DND-41 (cell line): ENCODE data around the gene MITF.

ENCODE experiments used
- ATAC-seq: fragments of 200-7000 bp; cut with Tn5 transposase; 3 replicates; pipeline ENCODE4 v1.9.1; 2021; ENCODE audit warnings: low read depth; ENCODE audit not compliant: insufficient read depth
- DNase-seq: peaks from one replicate; pipeline ENCODE4 v3.0.0-alpha.2; 2020
- H2AFZ ChIP-seq: 2 replicates; pipeline ENCODE4 v1.6.0; 2012; ENCODE audit warnings: low read depth, low read length
- H3K27ac ChIP-seq: 2 replicates; pipeline ENCODE4 v1.5.1; 2012; ENCODE audit warnings: low read length, inconsistent platforms
- H3K27me3 ChIP-seq: fragments of 200-600 bp; sonication (generic); 2 replicates; pipeline ENCODE4 v1.6.0; 2012; ENCODE audit warnings: low read length, mild to moderate bottlenecking, inconsistent platforms; ENCODE audit not compliant: insufficient read depth, poor library complexity
- H3K36me3 ChIP-seq: 2 replicates; pipeline ENCODE4 v1.5.1; 2012; ENCODE audit warnings: low read length, inconsistent platforms; ENCODE audit not compliant: insufficient read depth
- H3K4me1 ChIP-seq: 2 replicates; pipeline ENCODE4 v1.5.1; 2012; ENCODE audit warnings: mild to moderate bottlenecking, low read length; ENCODE audit not compliant: insufficient read depth
- H3K4me2 ChIP-seq: 2 replicates; pipeline ENCODE4 v1.6.0; 2012; ENCODE audit warnings: mild to moderate bottlenecking, moderate library complexity, low read length, inconsistent platforms; ENCODE audit not compliant: insufficient read depth
- H3K4me3 ChIP-seq, 2 experiments: fragments of 200-600 bp in 1 of 2; shearing (Covaris generic) in 1 of 2; 2 replicates each; pipeline ENCODE4 v1.5.1; 2012 to 2016; ENCODE audit warnings: inconsistent platforms in 2 of 2, low read length in 2 of 2, mild to moderate bottlenecking in 2 of 2, low read depth in 1 of 2, moderate library complexity in 1 of 2
- H3K79me2 ChIP-seq: 2 replicates; pipeline ENCODE4 v1.6.0; 2012; ENCODE audit warnings: low read length, inconsistent platforms; ENCODE audit not compliant: insufficient read depth
- H3K9ac ChIP-seq: 2 replicates; pipeline ENCODE4 v1.6.0; 2012; ENCODE audit warnings: low read depth, mild to moderate bottlenecking, inconsistent platforms, low read length, moderate library complexity
- H3K9me3 ChIP-seq: 2 replicates; pipeline ENCODE4 v1.5.1; 2012; ENCODE audit warnings: low read length, moderate library complexity, mild to moderate bottlenecking, inconsistent platforms; ENCODE audit not compliant: insufficient read depth, severe bottlenecking
- H4K20me1 ChIP-seq: 2 replicates; pipeline ENCODE4 v1.6.0; 2012; ENCODE audit warnings: low read length; ENCODE audit not compliant: insufficient read depth
- EZH2 ChIP-seq: IDR thresholded peaks from 3 replicates; pipeline ENCODE4 v1.6.1; 2012; ENCODE audit warnings: borderline replicate concordance, low read depth, mild to moderate bottlenecking, moderate library complexity, low read length, inconsistent platforms; ENCODE audit not compliant: severe bottlenecking
- TF ChIP-seq, protein P1 (sequence below): IDR thresholded peaks from 2 replicates; pipeline ENCODE4 v1.5.1; 2012; ENCODE audit warnings: borderline replicate concordance, low read length, moderate library complexity, mild to moderate bottlenecking; ENCODE audit not compliant: poor library complexity, severe bottlenecking; ENCODE audit errors: extremely low read depth

MITF gene

DNA sequence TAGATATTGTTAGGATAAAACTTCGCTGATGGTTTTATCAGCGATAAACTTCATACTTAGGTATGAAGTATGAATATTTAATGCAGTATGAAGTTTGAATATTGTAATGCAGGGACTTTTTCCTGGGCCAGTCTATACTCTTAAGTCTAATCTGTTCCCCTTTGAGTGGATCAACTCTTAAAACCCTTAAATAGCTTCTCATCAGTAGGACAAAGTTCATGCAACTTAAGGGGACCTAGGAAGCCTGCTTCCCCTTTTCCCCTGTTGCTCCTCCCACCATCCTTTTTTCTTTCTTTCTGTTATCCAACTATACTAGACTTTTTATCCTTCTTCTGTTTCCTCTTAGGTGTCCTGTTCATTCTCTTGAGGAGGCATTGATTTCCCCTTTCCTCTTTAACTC, 78.7 kb downstream of the MITF start:
- H2AFZ ChIP-seq: no peak overlapping the region
- no peaks in the 10 kb centered on the region for H4K20me1 ChIP-seq
- H3K4me3 ChIP-seq: no peak overlapping the region
- no peaks in the 10 kb centered on the region for H3K36me3 ChIP-seq
- no peak for TF ChIP-seq EZH2
- TF ChIP-seq, protein P1, sequence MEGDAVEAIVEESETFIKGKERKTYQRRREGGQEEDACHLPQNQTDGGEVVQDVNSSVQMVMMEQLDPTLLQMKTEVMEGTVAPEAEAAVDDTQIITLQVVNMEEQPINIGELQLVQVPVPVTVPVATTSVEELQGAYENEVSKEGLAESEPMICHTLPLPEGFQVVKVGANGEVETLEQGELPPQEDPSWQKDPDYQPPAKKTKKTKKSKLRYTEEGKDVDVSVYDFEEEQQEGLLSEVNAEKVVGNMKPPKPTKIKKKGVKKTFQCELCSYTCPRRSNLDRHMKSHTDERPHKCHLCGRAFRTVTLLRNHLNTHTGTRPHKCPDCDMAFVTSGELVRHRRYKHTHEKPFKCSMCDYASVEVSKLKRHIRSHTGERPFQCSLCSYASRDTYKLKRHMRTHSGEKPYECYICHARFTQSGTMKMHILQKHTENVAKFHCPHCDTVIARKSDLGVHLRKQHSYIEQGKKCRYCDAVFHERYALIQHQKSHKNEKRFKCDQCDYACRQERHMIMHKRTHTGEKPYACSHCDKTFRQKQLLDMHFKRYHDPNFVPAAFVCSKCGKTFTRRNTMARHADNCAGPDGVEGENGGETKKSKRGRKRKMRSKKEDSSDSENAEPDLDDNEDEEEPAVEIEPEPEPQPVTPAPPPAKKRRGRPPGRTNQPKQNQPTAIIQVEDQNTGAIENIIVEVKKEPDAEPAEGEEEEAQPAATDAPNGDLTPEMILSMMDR: no peak
- H3K4me2 ChIP-seq: no peak overlapping the region
- peaks cover 8% of the 10 kb centered on the region for H3K27me3 ChIP-seq
- H3K9me3 ChIP-seq: no peaks in the 10 kb centered on the region
- ATAC-seq: no peak
- no peak for DNase-seq
- no peak overlapping the region for H3K9ac ChIP-seq
- no peaks in the 10 kb centered on the region for H3K79me2 ChIP-seq
- H3K4me1 ChIP-seq: no peaks in the 10 kb centered on the region
- H3K27ac ChIP-seq: no peak overlapping the region

DNA sequence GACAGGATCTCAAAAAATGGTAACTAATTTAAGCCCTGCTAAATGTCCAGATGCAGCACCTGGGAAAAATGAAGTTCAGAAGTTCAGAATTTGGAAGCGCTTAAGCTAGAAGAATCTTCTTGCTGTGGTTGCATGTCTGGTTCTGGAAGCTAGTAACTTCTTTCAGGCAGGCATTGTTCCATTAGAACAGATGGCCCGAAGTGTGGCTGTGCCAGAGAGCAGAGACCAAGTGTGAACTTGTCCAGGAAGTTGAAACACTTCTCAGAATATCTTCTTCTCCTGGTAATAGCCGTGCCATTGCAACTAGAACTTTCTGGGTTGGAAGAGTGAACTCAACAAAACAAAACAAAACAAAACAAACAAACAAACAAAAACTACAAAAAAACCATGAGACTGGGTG, 80.0 kb downstream of the MITF start:
- TF ChIP-seq EZH2: no peak
- TF ChIP-seq, protein P1: no peak

DNA sequence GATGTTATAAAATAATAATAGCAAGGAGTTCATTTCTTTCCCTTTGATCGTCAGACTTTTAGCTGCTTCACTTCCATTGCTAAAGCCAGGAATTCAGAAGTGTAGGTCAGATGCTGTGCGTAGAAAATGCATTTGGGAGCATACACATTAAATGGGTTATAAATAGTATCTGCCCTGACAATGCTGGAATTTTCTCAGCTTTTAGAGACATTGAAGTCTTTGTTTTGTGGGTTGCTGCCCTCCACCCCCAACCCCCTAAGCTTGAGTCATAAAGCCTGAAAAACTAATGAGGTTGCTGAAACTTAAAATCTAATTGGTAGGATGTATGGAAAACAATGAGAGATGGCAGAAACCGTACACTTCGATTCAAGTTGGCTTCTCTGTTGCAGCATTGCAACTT, 81.9 kb downstream of the MITF start:
- ATAC-seq: no peak
- DNase-seq: no peak
- no peaks in the 10 kb centered on the region for H3K79me2 ChIP-seq
- H3K4me3 ChIP-seq: no peak overlapping the region
- no peaks in the 10 kb centered on the region for H3K4me1 ChIP-seq
- no peaks in the 10 kb centered on the region for H4K20me1 ChIP-seq
- H3K27ac ChIP-seq: no peak overlapping the region
- TF ChIP-seq, protein P1: no peak
- no peak for TF ChIP-seq EZH2
- no peak overlapping the region for H3K9ac ChIP-seq
- no peaks in the 10 kb centered on the region for H3K36me3 ChIP-seq
- H3K4me2 ChIP-seq: no peak overlapping the region
- peaks cover 3% of the 10 kb centered on the region for H3K27me3 ChIP-seq
- no peaks in the 10 kb centered on the region for H3K9me3 ChIP-seq
- no peak overlapping the region for H2AFZ ChIP-seq

More for the DNA sequence above, 80.0 kb downstream of the MITF start:
- Histone ChIP-seq H3K27ac (no peak overlapping the region), H3K9ac (no peak overlapping the region), H3K79me2 (no peaks in the 10 kb centered on the region), H3K4me3 (no peak overlapping the region), H3K4me1 (no peaks in the 10 kb centered on the region), H4K20me1 (no peaks in the 10 kb centered on the region), H3K27me3 (peaks cover 3% of the 10 kb centered on the region), H3K9me3 (no peaks in the 10 kb centered on the region), H3K36me3 (no peaks in the 10 kb centered on the region), H3K4me2 (no peak overlapping the region), H2AFZ (no peak overlapping the region)
- no peak for ATAC-seq
- DNase-seq: no peak

DNA sequence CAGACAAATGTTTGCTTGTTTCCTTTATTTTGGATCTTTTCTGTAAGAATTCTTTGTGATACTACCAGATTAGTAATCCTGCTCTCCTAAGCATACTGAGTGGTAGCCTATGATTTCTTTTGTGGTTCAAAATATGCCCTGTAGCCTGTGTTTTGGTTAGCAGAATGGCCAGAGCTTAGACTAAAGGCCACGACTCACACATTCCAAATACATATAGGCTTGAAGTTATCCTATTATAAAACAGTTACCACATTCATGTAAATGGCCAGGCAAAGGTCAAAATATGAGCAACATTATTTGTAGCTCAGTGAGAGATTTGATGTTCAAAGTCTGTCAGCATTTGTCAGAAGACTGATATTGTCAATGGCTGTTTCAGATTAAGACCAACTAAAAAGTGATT, 84.5 kb downstream of the MITF start:
- Histone ChIP-seq H4K20me1 (no peaks in the 10 kb centered on the region), H3K4me2 (no peak overlapping the region), H3K79me2 (no peaks in the 10 kb centered on the region), H3K27me3 (peaks cover 6% of the 10 kb centered on the region), H3K36me3 (no peaks in the 10 kb centered on the region), H3K4me3 (no peak overlapping the region), H3K4me1 (no peaks in the 10 kb centered on the region), H3K9ac (no peak overlapping the region), H2AFZ (no peak overlapping the region), H3K27ac (no peak overlapping the region), H3K9me3 (no peaks in the 10 kb centered on the region)
- no peak for DNase-seq
- ATAC-seq: no peak
- TF ChIP-seq, protein P1: no peak
- no peak for TF ChIP-seq EZH2
